Activated naive CD4-positive, alpha-beta T cell treated with anti-CD3 and anti-CD28 coated beads for 36 hours (primary cell): ENCODE measurements around the gene CPNE6. TPM values are rescaled to one million over a fixed set of nuclear protein-coding genes. Genes with fewer than 3 reads are reported as not detected.

ENCODE experiments used
- total RNA-seq, 2 experiments: library from RNA; stranded (reverse); gene quantifications; one replicate each; pipeline ENCODE4 v1.2.3, GENCODE V29; 2021

CPNE6 gene
- total RNA-seq, 2 experiments from 2014 or later = not detected

Other genes starting within 250 kb of the CPNE6 start
- gene DHRS4, start 117.8 kb upstream of the CPNE6 start, total RNA-seq = 10 to 100 TPM; 22.8 to 24.0 TPM
- gene DHRS4L2, start 82.6 kb upstream of the CPNE6 start, total RNA-seq = 10 to 100 TPM; 26.2 to 26.3 TPM
- gene CARMIL3, start 19.6 kb upstream of the CPNE6 start, total RNA-seq = under 1 TPM; 0.48 to 0.99 TPM
- 100 to 1,000 TPM; 117 TPM for gene PCK2, start 22.7 kb downstream of the CPNE6 start, total RNA-seq
- 10 to 100 TPM; 79.4 to 84.0 TPM for gene DCAF11, start 43.2 kb downstream of the CPNE6 start, total RNA-seq
- gene NRL, start 43.4 kb downstream of the CPNE6 start, total RNA-seq = 1 to 10 TPM; 1.7 to 1.9 TPM
- under 1 TPM; 0.19 to 0.30 TPM for gene FITM1, start 59.1 kb downstream of the CPNE6 start, total RNA-seq
- 100 to 1,000 TPM; 406 to 416 TPM for gene PSME1, start 64.6 kb downstream of the CPNE6 start, total RNA-seq
- gene EMC9, start 70.0 kb downstream of the CPNE6 start, total RNA-seq = 10 to 100 TPM; 38.4 to 38.9 TPM
- gene PSME2, start 75.0 kb downstream of the CPNE6 start, total RNA-seq = 100 to 1,000 TPM; 392 to 404 TPM
- gene RNF31, start 75.9 kb downstream of the CPNE6 start, total RNA-seq = 10 to 100 TPM; 51.1 to 53.8 TPM
- gene IRF9, start 89.7 kb downstream of the CPNE6 start, total RNA-seq = 100 to 1,000 TPM; 202 to 212 TPM
- gene REC8, start 100.5 kb downstream of the CPNE6 start, total RNA-seq = 10 to 100 TPM; 19.3 to 22.3 TPM
- gene IPO4, start 117.3 kb downstream of the CPNE6 start, total RNA-seq = 10 to 100 TPM; 64.2 to 74.5 TPM
- 10 to 100 TPM; 14.7 to 15.1 TPM for gene TM9SF1, start 123.9 kb downstream of the CPNE6 start, total RNA-seq
- not detected for gene TSSK4, start 134.1 kb downstream of the CPNE6 start, total RNA-seq
- gene CHMP4A, start 141.9 kb downstream of the CPNE6 start, total RNA-seq = 10 to 100 TPM; 65.2 to 66.5 TPM
- 10 to 100 TPM; 10.2 to 13.6 TPM for gene MDP1, start 144.5 kb downstream of the CPNE6 start, total RNA-seq
- gene NEDD8, start 160.8 kb downstream of the CPNE6 start, total RNA-seq = 100 to 1,000 TPM; 172 to 196 TPM
- 10 to 100 TPM; 60.5 to 63.7 TPM for gene GMPR2, start 161.4 kb downstream of the CPNE6 start, total RNA-seq
- 100 to 1,000 TPM; 117 to 128 TPM for gene TINF2, start 171.1 kb downstream of the CPNE6 start, total RNA-seq
- gene TGM1, start 191.6 kb downstream of the CPNE6 start, total RNA-seq = 10 to 100 TPM; 13.5 to 13.8 TPM
- 10 to 100 TPM; 74.9 to 76.2 TPM for gene RABGGTA, start 200.0 kb downstream of the CPNE6 start, total RNA-seq
- gene DHRS1, start 228.2 kb downstream of the CPNE6 start, total RNA-seq = 10 to 100 TPM; 11.8 to 13.8 TPM
- 10 to 100 TPM; 24.8 to 26.4 TPM for gene NOP9, start 228.3 kb downstream of the CPNE6 start, total RNA-seq
- 10 to 100 TPM; 10.9 to 15.1 TPM for gene CIDEB, start 236.4 kb downstream of the CPNE6 start, total RNA-seq
- gene LTB4R2, start 238.6 kb downstream of the CPNE6 start, total RNA-seq = 10 to 100 TPM; 12.2 to 12.8 TPM
- gene LTB4R, start 239.9 kb downstream of the CPNE6 start, total RNA-seq = 10 to 100 TPM; 10.6 to 11.4 TPM